Measurements from ENCODE around the gene MTUS2.

DNA sequence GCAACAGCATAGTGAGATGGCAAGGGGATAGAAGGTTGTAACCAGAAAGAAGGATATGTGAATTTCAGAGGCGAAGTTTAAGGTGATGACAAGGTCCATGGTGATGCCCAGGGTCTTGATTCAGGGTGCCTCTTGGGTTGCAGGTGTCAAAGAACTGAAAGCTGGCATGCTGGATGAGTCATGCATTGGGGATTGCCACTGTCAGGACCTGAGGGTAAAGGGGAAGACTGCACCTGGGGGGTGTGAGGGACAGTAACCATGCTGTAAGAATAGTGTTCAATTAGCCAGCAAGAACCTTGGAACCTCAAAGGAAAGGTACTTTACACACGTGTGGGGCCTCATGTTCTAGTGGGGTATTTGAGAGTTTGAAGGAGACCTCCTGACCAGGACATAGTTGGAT is 495.7 kb downstream of the MTUS2 start:
- TF ChIP-seq CTCF (IDR thresholded peaks at IDR 0.05; ENCODE audit: low read depth, low read length, poor library complexity, severe bottlenecking) (no peak), EZH2phosphoT487 (IDR thresholded peaks at IDR 0.05; ENCODE audit: borderline replicate concordance, low read length) (no peak)

All from DOHH2 (cell line).